Spleen (tissue), 11 donors: Measurements from ENCODE around the gene SDK2. TPM values are rescaled to one million over a fixed set of nuclear protein-coding genes. Genes with fewer than 3 reads are reported as not detected.

Experiments
- DNase-seq: peaks from one replicate; pipeline ENCODE4 v3.0.0-alpha.2; 2020
- H3K27ac ChIP-seq, 8 donors: fragments of 200-600 bp; sonication (generic) in 7 of 8; 1 replicate in 4 of 8; 2 replicates in 4 of 8; pipeline versions ENCODE4 v1.5.0 to v1.8.0; 2016 to 2021; ENCODE audit warnings: inconsistent platforms in 4 of 8, mild to moderate bottlenecking in 4 of 8, moderate library complexity in 1 of 8
- H3K27me3 ChIP-seq, 7 donors: fragments of 200-600 bp; sonication (generic) in 6 of 7; replicated peaks in 1 of 7; 1 replicate in 4 of 7; 2 replicates in 3 of 7; pipeline versions ENCODE4 v1.5.0 to v1.8.0; 2016 to 2021; ENCODE audit warnings: inconsistent platforms in 3 of 7, mild to moderate bottlenecking in 1 of 7
- H3K36me3 ChIP-seq, 6 donors: fragments of 200-600 bp; sonication (generic) in 5 of 6; 1 replicate in 4 of 6; 2 replicates in 2 of 6; pipeline versions ENCODE4 v1.5.0 to v1.8.0; 2016 to 2021; ENCODE audit warnings: inconsistent platforms in 2 of 6
- H3K4me1 ChIP-seq, 6 donors: fragments of 200-600 bp; sonication (generic) in 5 of 6; 1 replicate in 3 of 6; 2 replicates in 3 of 6; pipeline versions ENCODE4 v1.5.0 to v1.8.0; 2016 to 2021; ENCODE audit warnings: inconsistent platforms in 3 of 6
- H3K4me3 ChIP-seq, 8 donors: fragments of 200-600 bp; sonication (generic) in 7 of 8; 1 replicate in 4 of 8; 2 replicates in 4 of 8; pipeline versions ENCODE4 v1.5.0 to v1.8.0; 2016 to 2021; ENCODE audit warnings: inconsistent platforms in 4 of 8, mild to moderate bottlenecking in 4 of 8, moderate library complexity in 2 of 8
- H3K9me3 ChIP-seq, 8 donors: fragments of 200-600 bp; sonication (generic) in 7 of 8; 1 replicate in 4 of 8; 2 replicates in 4 of 8; pipeline versions ENCODE4 v1.5.0 to v1.8.0; 2016 to 2021; ENCODE audit warnings: inconsistent platforms in 4 of 8
- CTCF ChIP-seq, 11 experiments: fragments of 200-600 bp in 7 of 11; fragments of 450-650 bp in 4 of 11; sonication (generic) in 4 of 11; IDR thresholded peaks in 8 of 11; conservative IDR thresholded peaks in 3 of 11; 1 replicate in 7 of 11; 2 replicates in 4 of 11; pipeline versions ENCODE4 v1.4.0 to v1.8.0; 2016 to 2021; ENCODE audit warnings: antibody characterized with exemption in 11 of 11, inconsistent platforms in 4 of 11, mild to moderate bottlenecking in 1 of 11
- POLR2A ChIP-seq, 3 donors: fragments of 450-650 bp; IDR thresholded peaks; one replicate each; pipeline ENCODE4 v1.5.1; 2017; ENCODE audit warnings: antibody characterized with exemption in 3 of 3, mild to moderate bottlenecking in 1 of 3
- POLR2AphosphoS5 ChIP-seq, 3 donors: sonication (generic); formaldehyde crosslinking; IDR thresholded peaks; one replicate each; pipeline ENCODE4 v1.5.1; 2017; ENCODE audit warnings: antibody characterized with exemption in 3 of 3
- WGBS, 5 donors: extraction: QIAGEN DNeasy Blood & Tissue Kit in 3 of 5; methylation state at CpG; one replicate each; pipeline versions ENCODE4 v1.1.5 to v1.1.7; 2013 to 2018; 5-methylcytosine and 5-hydroxymethylcytosine counted together
- intact Hi-C: fragments of 100-400 bp; cut with DNase I; formaldehyde crosslinking; loops from one replicate; pipeline ENCODE4 v1.15.0; 2023; ENCODE audit warnings: low total_unique reads
- polyA plus RNA-seq, 3 donors: library from polyadenylated mRNA; stranded (reverse); fragments of 200-250 nt; gene quantifications; one replicate each; pipeline ENCODE4 v1.2.1, GENCODE V29; 2013
- total RNA-seq, 7 donors: library from RNA; depleted of rRNA in 3 of 7; stranded (reverse); fragments of >200 nt in 3 of 7; fragmentation: NEBNext Ultra II Directional in 4 of 7; extraction: Animal tissue kit (Norgen Biotek cat#: 25700) in 4 of 7; gene quantifications; one replicate each; pipeline versions ENCODE4 v1.1.0 to v1.2.1, GENCODE V29; 2016 to 2021
- donor health status: healthy with polysubstance abuse.
- donor health status: DM: no; HTN: no; CAD: no; lungs with moderate emphysema.
- donor health status: DM: no; HTN: no; CAD: no.
- donor health status: Bipolar disorder and iron deficiency.
- donor health status: healthy.
- donor health status: DM: no; HTN: no; CAD: no.
- donor health status: DM: yes; HTN: yes; CAD: no.

The SDK2 gene
- total and polyA plus RNA-seq, 10 donors = 0.86 to 16.5 (median 9.7) TPM

GRCh38 chr17:73342541-73343167 is 301.6 kb downstream of the SDK2 start:
- Histone ChIP-seq H3K27me3 (peaks cover 0 to 16% (median 0%) of the 10 kb centered on the region in 7 donors), H3K36me3 (no peaks in the 10 kb centered on the region), H3K27ac (peak overlapping the region in 7 of 8 donors; percentile 46 to 75 (median 63)), H3K4me1 (peaks cover 0 to 29% (median 3%) of the 10 kb centered on the region in 6 donors), H3K9me3 (no peaks in the 10 kb centered on the region), H3K4me3 (no peak overlapping the region)
- no peak for DNase-seq
- WGBS, 5 donors = 40 to 77% (median 52%) methylated on average over 6 to 7 of the region's 7 CpGs
- TF ChIP-seq CTCF (IDR thresholded peaks at IDR 0.05 in 8 of 11, conservative IDR thresholded peaks at IDR 0.05 in 3 of 11) (no peak), POLR2A (IDR thresholded peaks at IDR 0.05) (no peak), POLR2AphosphoS5 (IDR thresholded peaks at IDR 0.05) (no peak)
- intact Hi-C loops = no loop called here

GRCh38 chr17:73342050-73342522 is 302.2 kb downstream of the SDK2 start:
- Histone ChIP-seq H3K4me1 (peaks cover 0 to 24% (median 3%) of the 10 kb centered on the region in 6 donors), H3K9me3 (no peaks in the 10 kb centered on the region), H3K27ac (peak overlapping the region in 7 of 8 donors; percentile 46 to 75 (median 63)), H3K27me3 (peaks cover 0 to 16% (median 0%) of the 10 kb centered on the region in 7 donors), H3K4me3 (no peak overlapping the region), H3K36me3 (no peaks in the 10 kb centered on the region)
- DNase-seq = no peak
- intact Hi-C loops = no loop called here
- TF ChIP-seq POLR2A (IDR thresholded peaks at IDR 0.05) = no peak
- peak; percentile 47 to 65 (median 57) for TF ChIP-seq POLR2AphosphoS5 (IDR thresholded peaks at IDR 0.05)
- 59 to 72% (median 63%) methylated on average over 12 of the region's 12 CpGs for WGBS, 5 donors

GRCh38 chr17:73341350-73342049 is 302.7 kb downstream of the SDK2 start:
- TF ChIP-seq POLR2A (IDR thresholded peaks at IDR 0.05) (no peak), CTCF (IDR thresholded peaks at IDR 0.05 in 8 of 11, conservative IDR thresholded peaks at IDR 0.05 in 3 of 11) (no peak), POLR2AphosphoS5 (IDR thresholded peaks at IDR 0.05) (no peak)
- no peaks in the 10 kb centered on the region for H3K36me3 ChIP-seq
- intact Hi-C loops = no loop called here
- H3K4me3 ChIP-seq = no peak overlapping the region
- H3K4me1 ChIP-seq = peaks cover 0 to 24% (median 3%) of the 10 kb centered on the region in 6 donors
- WGBS, 5 donors = 68 to 88% (median 75%) methylated on average over 15 of the region's 15 CpGs
- H3K27ac ChIP-seq = peak overlapping the region in 5 of 8 donors; percentile 58 to 75 (median 68)
- H3K9me3 ChIP-seq = no peaks in the 10 kb centered on the region
- peaks cover 0 to 16% (median 0%) of the 10 kb centered on the region in 7 donors for H3K27me3 ChIP-seq
- DNase-seq = no peak

GRCh38 chr17:73340093-73340596 is 304.1 kb downstream of the SDK2 start:
- intact Hi-C loops = no loop called here
- Histone ChIP-seq H3K4me1 (peaks cover 0 to 28% (median 3%) of the 10 kb centered on the region in 6 donors), H3K36me3 (no peaks in the 10 kb centered on the region), H3K27me3 (peaks cover 0 to 16% (median 0%) of the 10 kb centered on the region in 7 donors), H3K27ac (peak overlapping the region in 5 of 8 donors; percentile 27 to 67 (median 39)), H3K4me3 (no peak overlapping the region), H3K9me3 (no peaks in the 10 kb centered on the region)
- 61 to 82% (median 63%) methylated on average over 7 of the region's 7 CpGs for WGBS, 5 donors
- TF ChIP-seq POLR2AphosphoS5 (IDR thresholded peaks at IDR 0.05) (peak in 1 of 3 donors; percentile 5), CTCF (IDR thresholded peaks at IDR 0.05 in 8 of 11, conservative IDR thresholded peaks at IDR 0.05 in 3 of 11) (peak in 3 of 11 experiments; percentile 19 to 30 (median 28)), POLR2A (IDR thresholded peaks at IDR 0.05) (no peak)
- no peak for DNase-seq
